Spleen (tissue), 7 donors: ENCODE measurements around the gene DCHS2.

Source experiments
- POLR2A ChIP-seq, 3 donors: fragments of 450-650 bp; IDR thresholded peaks; one replicate each; pipeline ENCODE4 v1.5.1; 2017; ENCODE audit warnings: antibody characterized with exemption in 3 of 3, mild to moderate bottlenecking in 1 of 3
- POLR2AphosphoS5 ChIP-seq, 3 donors: sonication (generic); formaldehyde crosslinking; IDR thresholded peaks; one replicate each; pipeline ENCODE4 v1.5.1; 2017; ENCODE audit warnings: antibody characterized with exemption in 3 of 3
- TF ChIP-seq, protein P1 (sequence below), 11 experiments: fragments of 200-600 bp in 7 of 11; fragments of 450-650 bp in 4 of 11; sonication (generic) in 4 of 11; IDR thresholded peaks in 8 of 11; conservative IDR thresholded peaks in 3 of 11; 1 replicate in 7 of 11; 2 replicates in 4 of 11; pipeline versions ENCODE4 v1.4.0 to v1.8.0; 2016 to 2021; ENCODE audit warnings: antibody characterized with exemption in 11 of 11, inconsistent platforms in 4 of 11, mild to moderate bottlenecking in 1 of 11
- donor health status: DM: no; HTN: no; CAD: no; lungs with moderate emphysema.
- donor health status: DM: no; HTN: no; CAD: no.
- donor health status: DM: no; HTN: no; CAD: no.

DNA sequence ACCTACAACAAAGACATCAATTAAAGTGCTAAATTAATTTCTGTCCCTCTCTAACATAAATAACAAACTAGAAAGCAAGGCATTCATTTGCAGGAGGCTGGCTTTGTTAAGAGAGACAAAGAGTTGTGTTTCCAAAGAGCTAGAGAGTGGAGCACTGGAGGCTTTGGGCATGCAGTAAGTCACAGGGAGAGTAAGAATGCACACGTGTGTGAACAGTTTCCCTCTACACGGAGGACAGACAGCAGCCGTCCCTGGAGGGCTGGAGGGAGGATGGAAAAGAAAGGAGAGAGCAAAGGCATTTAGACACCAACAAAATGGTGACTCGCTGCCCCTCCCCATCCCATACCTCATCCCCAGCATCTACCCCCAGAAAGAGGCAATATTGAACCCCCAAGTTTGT is 20.4 kb upstream of the DCHS2 start:
- TF ChIP-seq, protein P1, sequence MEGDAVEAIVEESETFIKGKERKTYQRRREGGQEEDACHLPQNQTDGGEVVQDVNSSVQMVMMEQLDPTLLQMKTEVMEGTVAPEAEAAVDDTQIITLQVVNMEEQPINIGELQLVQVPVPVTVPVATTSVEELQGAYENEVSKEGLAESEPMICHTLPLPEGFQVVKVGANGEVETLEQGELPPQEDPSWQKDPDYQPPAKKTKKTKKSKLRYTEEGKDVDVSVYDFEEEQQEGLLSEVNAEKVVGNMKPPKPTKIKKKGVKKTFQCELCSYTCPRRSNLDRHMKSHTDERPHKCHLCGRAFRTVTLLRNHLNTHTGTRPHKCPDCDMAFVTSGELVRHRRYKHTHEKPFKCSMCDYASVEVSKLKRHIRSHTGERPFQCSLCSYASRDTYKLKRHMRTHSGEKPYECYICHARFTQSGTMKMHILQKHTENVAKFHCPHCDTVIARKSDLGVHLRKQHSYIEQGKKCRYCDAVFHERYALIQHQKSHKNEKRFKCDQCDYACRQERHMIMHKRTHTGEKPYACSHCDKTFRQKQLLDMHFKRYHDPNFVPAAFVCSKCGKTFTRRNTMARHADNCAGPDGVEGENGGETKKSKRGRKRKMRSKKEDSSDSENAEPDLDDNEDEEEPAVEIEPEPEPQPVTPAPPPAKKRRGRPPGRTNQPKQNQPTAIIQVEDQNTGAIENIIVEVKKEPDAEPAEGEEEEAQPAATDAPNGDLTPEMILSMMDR (IDR thresholded peaks at IDR 0.05 in 8 of 11, conservative IDR thresholded peaks at IDR 0.05 in 3 of 11) = no peak
- TF ChIP-seq POLR2A (IDR thresholded peaks at IDR 0.05) = no peak
- no peak for TF ChIP-seq POLR2AphosphoS5 (IDR thresholded peaks at IDR 0.05)
